Ascending aorta (tissue), 2 donors: ENCODE measurements around the gene KRCC1. TPM values are rescaled to one million over a fixed set of nuclear protein-coding genes. Genes with fewer than 3 reads are reported as not detected.

Source experiments
- DNase-seq, 2 donors: peaks; one replicate each; pipeline ENCODE4 v3.0.0-alpha.2; 2019; ENCODE audit warnings: low spot score in 2 of 2
- H3K27ac ChIP-seq, 2 donors: fragments of 200-600 bp; sonication (generic); one replicate each; pipeline ENCODE4 v1.5.1; 2016 to 2017; ENCODE audit warnings: mild to moderate bottlenecking in 1 of 2
- H3K27me3 ChIP-seq: fragments of 200-600 bp; sonication (generic); one replicate; pipeline ENCODE4 v1.5.1; 2017
- H3K36me3 ChIP-seq, 2 donors: fragments of 200-600 bp; sonication (generic); one replicate each; pipeline ENCODE4 v1.5.1; 2016
- H3K4me1 ChIP-seq, 2 donors: fragments of 200-600 bp; sonication (generic); one replicate each; pipeline ENCODE4 v1.5.1; 2016 to 2017; ENCODE audit warnings: mild to moderate bottlenecking in 1 of 2
- H3K4me3 ChIP-seq, 2 donors: fragments of 200-600 bp; sonication (generic); one replicate each; pipeline ENCODE4 v1.5.1; 2016 to 2017; ENCODE audit warnings: mild to moderate bottlenecking in 1 of 2
- H3K9me3 ChIP-seq, 2 donors: fragments of 200-600 bp; sonication (generic); one replicate each; pipeline ENCODE4 v1.5.1; 2016
- CTCF ChIP-seq, 3 experiments: fragments of 200-600 bp in 2 of 3; fragments of 450-650 bp in 1 of 3; sonication (generic) in 2 of 3; IDR thresholded peaks; one replicate each; pipeline ENCODE4 v1.5.1; 2016 to 2019; ENCODE audit warnings: antibody characterized with exemption in 3 of 3, mild to moderate bottlenecking in 1 of 3, moderate library complexity in 1 of 3
- intact Hi-C: fragments of 100-400 bp; cut with DNase I; formaldehyde crosslinking; loops from one replicate; pipeline ENCODE4 v1.15.1; 2023
- total RNA-seq: library from RNA; depleted of rRNA; stranded (reverse); fragments of >200 nt; gene quantifications from one replicate; pipeline ENCODE4 v1.1.0, GENCODE V29; 2016

The KRCC1 gene
- total RNA-seq, 1 donor from 2014 or later: 3.1 TPM

GRCh38 chr2:88078643-88079172 is 23.1 kb upstream of the KRCC1 start:
- no peak for DNase-seq
- H3K4me3 ChIP-seq: no peak overlapping the region
- no peak overlapping the region for H3K27ac ChIP-seq
- no peaks in the 10 kb centered on the region for H3K4me1 ChIP-seq
- intact Hi-C loops: no loop called here
- no peak for TF ChIP-seq CTCF (IDR thresholded peaks at IDR 0.05)
- H3K9me3 ChIP-seq: no peaks in the 10 kb centered on the region
- no peaks in the 10 kb centered on the region for H3K27me3 ChIP-seq
- H3K36me3 ChIP-seq: no peaks in the 10 kb centered on the region

DNA sequence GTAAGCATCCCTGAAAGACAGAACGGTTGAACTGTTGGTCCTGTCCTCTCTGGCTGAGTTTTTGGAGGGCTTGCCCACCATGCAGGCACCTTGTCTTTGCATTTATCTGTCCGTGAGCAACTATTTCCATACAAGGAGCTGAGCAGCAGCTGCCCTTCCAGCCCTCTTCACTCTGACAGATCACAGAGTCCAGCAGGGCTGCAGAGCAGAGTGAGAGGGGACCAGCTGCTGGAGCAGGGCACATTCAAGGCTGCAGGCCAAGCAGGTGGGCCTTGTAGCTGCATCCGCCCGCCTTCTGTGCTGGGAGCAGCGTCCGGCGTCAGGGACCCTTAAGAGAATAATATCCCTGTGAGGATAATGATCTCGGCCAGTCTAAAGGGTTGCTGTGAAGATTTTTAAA is 21.5 kb upstream of the KRCC1 start:
- intact Hi-C loops: no loop called here
- DNase-seq: no peak
- no peaks in the 10 kb centered on the region for H3K36me3 ChIP-seq
- H3K9me3 ChIP-seq: no peaks in the 10 kb centered on the region
- H3K4me1 ChIP-seq: no peaks in the 10 kb centered on the region
- no peaks in the 10 kb centered on the region for H3K27me3 ChIP-seq
- H3K4me3 ChIP-seq: no peak overlapping the region
- TF ChIP-seq CTCF (IDR thresholded peaks at IDR 0.05): no peak
- no peak overlapping the region for H3K27ac ChIP-seq

GRCh38 chr2:88074854-88075292 is 19.3 kb upstream of the KRCC1 start:
- no peak for DNase-seq
- Histone ChIP-seq H3K4me3 (no peak overlapping the region), H3K36me3 (no peaks in the 10 kb centered on the region), H3K27me3 (no peaks in the 10 kb centered on the region), H3K27ac (no peak overlapping the region), H3K4me1 (no peaks in the 10 kb centered on the region), H3K9me3 (no peaks in the 10 kb centered on the region)
- intact Hi-C loops: no loop called here
- no peak for TF ChIP-seq CTCF (IDR thresholded peaks at IDR 0.05)

DNA sequence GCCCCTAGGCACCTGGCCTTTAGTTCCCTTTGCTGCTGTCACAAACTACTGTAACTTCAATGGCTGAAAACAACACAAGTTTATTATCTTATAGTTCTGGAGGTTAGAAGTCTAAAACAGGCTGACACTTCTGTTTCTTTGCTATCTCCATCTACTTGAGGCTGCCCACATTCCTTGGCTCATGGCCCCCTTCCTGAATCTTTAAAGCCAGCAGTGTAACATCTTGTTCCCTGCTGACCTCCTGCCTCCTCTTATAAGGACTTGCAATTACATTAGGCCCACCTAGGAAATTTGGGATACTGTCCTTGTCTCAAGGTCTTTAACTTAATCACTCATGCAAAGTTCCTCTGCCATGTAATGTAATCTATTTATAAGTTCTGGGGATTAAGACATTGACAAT is 18.6 kb upstream of the KRCC1 start:
- no peak for DNase-seq
- no peaks in the 10 kb centered on the region for H3K36me3 ChIP-seq
- H3K4me3 ChIP-seq: no peak overlapping the region
- intact Hi-C loops: no loop called here
- no peaks in the 10 kb centered on the region for H3K9me3 ChIP-seq
- no peaks in the 10 kb centered on the region for H3K4me1 ChIP-seq
- H3K27me3 ChIP-seq: no peaks in the 10 kb centered on the region
- TF ChIP-seq CTCF (IDR thresholded peaks at IDR 0.05): no peak
- no peak overlapping the region for H3K27ac ChIP-seq

DNA sequence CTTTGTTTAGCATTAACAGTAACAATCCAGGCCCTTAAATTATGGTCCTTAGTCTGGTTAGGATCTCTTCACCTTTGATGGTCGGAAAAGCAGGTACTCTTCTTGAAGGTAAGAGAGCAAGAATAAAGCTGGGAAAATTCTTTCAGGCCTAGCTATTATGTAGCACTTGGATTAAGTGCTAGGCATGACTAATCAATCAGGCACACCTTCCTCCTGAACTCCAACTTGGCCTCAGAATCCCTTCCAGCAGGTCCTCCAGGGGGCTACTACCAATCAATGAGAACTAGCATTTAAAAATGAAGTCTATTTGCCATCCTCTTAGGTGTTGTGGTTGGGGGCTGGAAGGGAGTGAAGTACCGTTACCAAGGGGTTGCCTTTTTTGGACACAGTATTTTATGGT is 15.8 kb upstream of the KRCC1 start:
- Histone ChIP-seq H3K4me3 (no peak overlapping the region), H3K36me3 (no peaks in the 10 kb centered on the region), H3K4me1 (no peaks in the 10 kb centered on the region), H3K27me3 (no peaks in the 10 kb centered on the region), H3K27ac (no peak overlapping the region), H3K9me3 (no peaks in the 10 kb centered on the region)
- intact Hi-C loops: no loop called here
- TF ChIP-seq CTCF (IDR thresholded peaks at IDR 0.05): no peak
- DNase-seq: no peak

DNA sequence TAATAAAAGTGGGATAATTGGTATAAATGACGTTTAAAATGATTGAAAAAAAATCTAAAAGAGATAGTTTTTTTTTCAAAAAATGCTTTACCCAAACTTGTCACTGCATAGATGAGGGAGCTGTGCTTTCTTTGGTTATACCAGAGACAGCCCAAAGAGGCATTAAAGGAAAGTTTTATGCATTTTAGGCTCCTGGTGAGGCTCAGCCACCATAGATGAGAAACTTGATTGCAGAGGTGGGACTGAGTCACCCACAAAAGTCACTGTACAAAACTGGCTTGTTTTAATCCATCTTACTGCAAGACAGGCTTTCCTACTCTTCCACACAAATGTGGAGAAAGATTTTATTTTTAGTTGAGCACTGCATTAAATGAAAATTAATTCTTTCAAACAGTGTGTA is 14.5 kb upstream of the KRCC1 start:
- no peaks in the 10 kb centered on the region for H3K9me3 ChIP-seq
- intact Hi-C loops: no loop called here

More for the DNA sequence above, 14.5 kb upstream of the KRCC1 start:
- no peak for TF ChIP-seq CTCF (IDR thresholded peaks at IDR 0.05)
- H3K4me1 ChIP-seq: no peaks in the 10 kb centered on the region
- H3K27me3 ChIP-seq: no peaks in the 10 kb centered on the region
- no peak for DNase-seq
- H3K4me3 ChIP-seq: no peak overlapping the region
- no peak overlapping the region for H3K27ac ChIP-seq
- H3K36me3 ChIP-seq: no peaks in the 10 kb centered on the region
